GM18867 (cell line): ENCODE measurements around the gene SERPINB1.
A peak's percentile ranks its signal among the peaks of the same experiment; 100 is the strongest.
"Not testable (repeated sequence)": the region's sequence is repeated elsewhere in the genome, so short reads cannot be mapped to it uniquely, and the experiment has no call there.

Source experiments
- ATAC-seq: cut with Tn5 transposase; IDR thresholded peaks from one replicate; pipeline ENCODE4 v1.9.1; 2021; ENCODE audit warnings: mild to moderate bottlenecking, moderate library complexity; ENCODE audit not compliant: unreplicated experiment

The SERPINB1 gene

DNA sequence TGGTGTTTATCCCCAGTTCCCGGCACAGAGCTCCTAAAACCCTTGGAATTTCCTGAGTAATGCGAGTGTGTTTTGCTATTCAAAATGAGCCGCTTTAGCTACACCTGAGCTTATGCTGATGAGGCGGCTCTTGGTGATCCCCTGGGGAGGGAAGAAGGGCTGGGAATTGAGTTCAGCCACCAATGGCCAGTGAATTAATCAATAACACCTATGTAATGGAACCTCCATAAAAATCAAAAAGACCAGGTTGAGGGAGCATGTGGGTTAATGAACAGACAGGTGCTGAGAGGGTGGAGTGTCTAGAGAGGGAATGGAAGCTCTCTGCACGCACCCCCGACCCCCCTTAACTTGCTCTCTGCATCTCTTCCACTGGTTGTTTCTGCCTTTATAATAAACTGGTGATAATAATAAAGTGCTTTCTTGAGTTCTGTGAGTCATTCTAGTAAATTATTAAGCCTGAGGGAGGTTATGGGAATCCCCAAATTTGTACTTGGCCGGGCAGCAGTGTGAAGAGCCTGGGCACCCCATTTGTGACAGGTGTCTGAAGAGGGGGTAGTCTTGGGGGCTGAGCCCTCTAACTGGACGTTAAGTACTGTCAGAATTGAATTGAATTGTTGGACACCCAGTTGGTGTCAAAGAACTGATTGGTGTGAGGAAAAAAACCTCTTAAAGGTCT lies 24.6 kb upstream of the SERPINB1 start:
- ATAC-seq: peak; percentile 44

DNA sequence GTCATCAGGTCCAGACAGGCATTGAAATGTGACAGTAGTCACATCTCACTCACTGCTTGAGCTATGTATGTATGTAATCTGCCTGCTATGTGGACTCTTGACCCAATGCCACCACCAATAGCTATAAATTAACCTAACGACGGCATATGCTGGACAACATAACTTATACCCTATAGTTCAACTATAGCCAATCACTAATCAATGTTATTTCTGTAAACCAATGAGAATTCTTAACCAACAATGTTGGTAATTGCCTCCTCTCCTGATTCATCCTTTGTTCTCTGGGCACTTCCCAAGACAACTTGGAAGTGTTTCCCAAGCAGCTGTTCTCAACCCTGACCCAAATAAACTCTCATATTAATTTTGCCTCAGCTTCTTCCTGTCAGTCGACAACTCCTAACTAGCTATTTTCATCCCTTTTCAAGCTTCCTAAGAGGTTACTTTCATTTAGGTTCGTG lies 24.1 kb upstream of the SERPINB1 start:
- no peak for ATAC-seq

DNA sequence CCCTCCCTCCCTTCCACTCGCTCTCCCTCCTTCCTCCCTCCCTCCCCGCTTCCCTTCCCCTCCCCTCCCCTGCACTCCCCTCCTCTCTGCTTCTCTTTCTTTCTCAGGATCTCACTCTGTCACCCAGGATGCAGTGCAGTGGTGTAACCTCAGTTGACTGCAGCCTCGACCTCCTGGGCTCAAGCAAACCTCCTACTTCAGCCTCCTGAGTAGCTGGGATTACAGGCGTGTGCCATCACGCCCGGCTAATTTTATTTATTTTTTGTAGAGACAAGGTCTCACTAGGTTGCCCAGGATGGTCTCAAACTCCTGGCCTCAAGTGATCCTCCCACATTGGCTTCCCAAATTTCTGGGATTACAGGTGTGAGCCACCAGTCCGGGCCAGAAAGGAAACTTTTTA lies 23.6 kb upstream of the SERPINB1 start:
- no peak for ATAC-seq

DNA sequence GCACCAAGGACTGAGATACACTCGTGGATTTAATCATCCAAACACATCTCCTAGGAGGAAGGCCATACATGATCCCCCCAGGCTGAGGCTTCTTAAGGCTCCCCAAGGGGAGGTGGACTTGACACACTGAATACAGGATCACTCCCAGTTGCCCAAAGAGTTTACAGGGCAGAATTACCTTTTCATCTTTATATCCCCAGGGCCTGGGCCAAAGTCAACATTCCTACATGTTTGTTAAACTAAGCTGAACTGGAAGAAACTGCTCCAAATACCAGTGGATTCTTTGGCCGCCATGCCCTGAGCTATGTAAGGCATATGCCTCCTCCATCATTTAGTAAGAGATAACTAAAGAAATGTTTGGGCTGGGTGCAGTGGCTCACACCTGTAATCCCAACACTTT lies 22.2 kb upstream of the SERPINB1 start:
- ATAC-seq: no peak

DNA sequence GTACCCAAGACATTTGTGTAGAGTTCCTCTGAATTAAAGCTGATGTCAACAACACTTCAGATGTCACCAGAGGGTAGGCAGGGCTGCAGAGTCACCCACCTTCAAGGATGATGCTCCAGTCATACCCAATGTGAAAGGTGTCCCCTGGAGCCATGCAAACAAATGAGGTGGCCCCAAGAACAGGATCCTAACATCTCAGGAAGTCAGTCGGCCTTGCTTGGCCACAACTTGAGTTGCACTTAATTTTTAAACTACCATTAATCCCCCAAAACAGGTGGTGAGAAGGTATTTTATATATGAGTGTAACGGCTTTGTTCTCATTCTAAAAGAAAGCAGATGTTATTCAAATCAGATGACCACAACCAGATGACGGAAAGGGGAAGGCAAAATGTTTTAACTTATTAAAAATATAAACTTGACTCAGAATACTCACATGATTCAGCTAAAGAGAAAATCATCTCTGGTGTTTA lies 21.1 kb upstream of the SERPINB1 start:
- peak; percentile 46 for ATAC-seq

DNA sequence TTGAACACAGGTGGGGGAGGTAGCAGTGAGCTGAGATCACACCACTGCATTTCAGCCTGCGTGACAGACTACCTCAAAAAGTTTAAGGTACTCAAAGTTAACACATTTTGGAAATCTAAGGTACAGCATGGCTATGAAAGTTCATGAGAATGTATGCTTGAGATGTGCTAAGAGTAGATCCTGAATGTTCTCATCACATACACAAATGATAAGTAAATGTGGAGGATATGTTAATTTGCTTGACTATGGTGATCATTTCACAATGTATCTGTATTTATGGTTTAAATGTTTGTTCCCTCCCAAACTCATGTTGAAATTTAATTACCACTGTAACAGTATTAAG lies 20.1 kb upstream of the SERPINB1 start:
- ATAC-seq: no peak

DNA sequence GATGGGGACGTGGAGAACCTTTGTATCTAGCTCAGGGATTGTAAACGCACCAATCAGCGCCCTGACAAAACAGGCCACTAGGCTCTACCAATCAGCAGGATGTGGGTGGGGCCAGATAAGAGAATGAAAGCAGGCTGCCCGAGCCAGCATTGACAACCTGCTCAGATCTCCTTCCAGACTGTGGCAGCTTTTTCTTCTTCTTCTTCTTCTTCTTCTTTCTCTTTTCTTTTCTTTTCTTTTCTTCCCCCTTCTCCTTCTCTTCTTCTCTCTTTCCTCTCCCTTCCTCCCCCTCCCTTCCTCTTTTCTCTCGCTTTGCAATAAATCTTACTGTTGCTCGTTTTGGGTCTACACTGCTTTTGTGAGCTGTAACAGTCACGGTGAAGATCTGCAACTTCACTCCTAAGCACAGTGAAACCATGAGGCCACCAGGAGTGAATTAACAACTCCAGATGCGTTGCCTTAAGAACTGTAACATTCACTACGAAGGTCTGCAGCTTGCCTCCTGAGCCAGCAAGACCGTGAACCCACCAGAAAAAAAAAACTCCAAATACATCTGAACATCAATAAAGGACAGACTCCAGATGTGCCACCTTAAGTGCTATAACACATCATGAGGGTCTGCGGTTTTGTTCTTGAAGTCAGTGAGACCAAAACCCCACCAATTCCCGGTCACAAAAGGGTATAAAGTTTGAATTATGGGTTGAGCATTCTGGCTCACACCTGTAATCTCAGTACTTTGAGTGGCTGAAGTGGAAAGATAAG lies 19.6 kb upstream of the SERPINB1 start:
- no peak for ATAC-seq

DNA sequence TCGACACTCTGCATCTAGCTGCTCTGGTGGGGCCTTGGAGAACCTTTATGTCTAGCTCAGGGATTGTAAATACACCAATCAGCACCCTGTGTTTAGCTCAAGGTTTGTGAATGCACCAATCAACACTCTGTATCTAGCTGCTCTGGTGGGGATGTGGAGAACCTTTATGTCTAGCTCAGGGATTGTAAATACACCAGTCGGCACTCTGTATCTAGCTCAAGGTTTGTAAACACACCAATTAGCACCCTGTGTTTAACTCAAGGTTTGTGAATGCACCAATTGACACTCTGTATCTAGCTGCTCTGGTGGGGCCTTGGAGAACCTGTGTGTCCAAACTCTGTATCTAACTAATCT lies 19.0 kb upstream of the SERPINB1 start:
- not testable (repeated sequence) for ATAC-seq

DNA sequence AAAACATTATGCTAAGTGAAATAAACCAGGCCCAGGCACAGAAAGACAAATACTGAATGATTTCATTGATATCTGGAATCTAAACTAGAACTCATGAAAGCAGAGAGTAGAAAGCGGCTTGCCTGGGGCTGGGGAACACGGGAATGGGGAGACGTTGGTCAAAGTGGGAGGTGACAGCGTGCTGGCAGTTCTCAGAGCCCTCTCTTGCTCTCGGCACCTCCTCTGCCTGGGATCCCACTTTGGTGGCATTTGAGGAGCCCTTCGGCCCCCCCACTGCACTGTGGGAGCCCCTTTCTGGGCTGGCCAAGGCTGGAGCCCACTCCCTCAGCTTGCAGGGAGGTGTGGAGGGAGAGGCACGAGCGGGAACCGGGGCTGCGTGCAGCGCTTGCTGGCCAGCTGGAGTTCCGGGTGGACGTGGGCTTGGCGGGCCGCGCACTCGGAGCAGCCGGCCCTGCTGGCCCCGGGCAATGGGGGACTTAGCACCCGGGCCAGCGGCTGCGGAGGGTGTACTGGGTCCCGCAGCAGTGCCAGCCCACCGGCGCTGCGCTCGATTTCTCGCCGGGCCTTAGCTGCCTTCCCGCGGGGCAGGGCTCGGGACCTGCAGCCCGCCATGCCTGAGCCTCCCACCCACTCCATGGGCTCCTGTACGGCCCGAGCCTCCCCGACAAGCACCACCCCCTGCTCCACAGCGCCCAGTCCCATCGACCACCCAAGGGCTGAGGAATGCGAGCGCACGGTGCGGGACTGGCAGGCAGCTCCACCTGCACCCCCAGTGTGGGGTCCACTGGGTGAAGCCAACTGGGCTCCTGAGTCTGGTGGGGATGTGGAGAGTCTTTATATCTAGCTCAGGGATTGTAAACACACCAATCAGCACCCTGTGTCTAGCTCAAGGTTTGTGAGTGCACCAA lies 18.4 kb upstream of the SERPINB1 start:
- not testable (repeated sequence) for ATAC-seq

DNA sequence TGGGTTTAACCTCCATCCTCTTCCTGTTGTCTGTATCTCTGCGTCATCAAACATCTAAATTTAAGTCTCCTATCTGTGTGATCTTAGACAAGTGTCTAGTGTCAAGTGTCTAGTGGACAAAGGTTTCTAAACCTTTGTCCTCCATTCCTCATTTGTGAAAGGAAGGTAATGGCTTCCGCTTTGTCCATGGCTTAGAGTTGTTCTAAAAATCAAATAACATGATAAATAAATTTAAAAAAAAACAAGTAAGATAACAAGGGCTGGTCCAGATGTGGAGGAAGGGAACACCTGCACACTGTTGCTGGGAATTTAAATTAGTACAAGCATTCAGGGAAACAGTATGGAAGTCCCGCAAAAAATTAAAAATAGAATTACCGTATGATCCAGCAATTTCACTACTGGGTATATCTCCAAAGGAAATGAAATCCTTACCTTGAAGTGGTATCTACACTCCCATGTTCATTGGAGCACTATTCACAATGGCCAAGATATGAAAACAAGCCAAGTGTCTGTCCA lies 17.6 kb upstream of the SERPINB1 start:
- no peak for ATAC-seq

DNA sequence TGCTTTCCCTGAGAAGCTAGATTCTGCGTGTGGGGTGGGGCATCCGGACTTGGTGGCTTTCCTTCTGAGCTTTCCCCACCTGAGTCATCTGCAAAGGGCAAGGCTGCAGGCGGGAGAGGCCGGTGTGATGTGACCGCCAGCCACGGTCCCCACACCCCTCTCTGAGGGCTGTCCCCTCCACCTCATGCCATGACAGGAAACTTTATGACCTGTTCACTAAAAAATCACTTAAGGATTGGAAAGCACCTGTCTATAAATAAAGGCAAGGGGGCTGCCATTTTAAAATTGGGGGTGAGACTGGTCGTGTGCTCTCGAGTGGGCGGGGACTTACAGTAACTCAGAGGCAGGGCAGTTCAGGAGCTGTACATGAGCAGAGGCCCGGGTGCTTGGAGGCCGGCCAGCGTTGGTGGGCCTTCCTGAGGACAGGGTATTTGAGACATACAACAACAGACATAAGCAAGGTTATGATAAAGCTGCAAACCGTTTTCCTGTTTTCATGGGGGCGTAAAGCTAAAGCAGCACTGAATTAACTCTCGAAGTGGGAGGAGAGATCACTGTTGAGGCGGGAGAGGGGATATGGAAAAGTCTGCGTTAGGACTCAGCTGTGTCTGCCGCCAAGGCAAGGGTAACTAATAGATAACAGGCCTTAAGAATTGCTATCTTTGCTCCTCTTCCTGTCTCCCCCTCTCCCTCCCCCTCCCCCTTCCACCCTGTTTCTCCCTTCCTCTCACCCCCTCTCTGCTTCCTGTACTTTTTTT lies 16.1 kb upstream of the SERPINB1 start:
- ATAC-seq: peak; percentile 47

DNA sequence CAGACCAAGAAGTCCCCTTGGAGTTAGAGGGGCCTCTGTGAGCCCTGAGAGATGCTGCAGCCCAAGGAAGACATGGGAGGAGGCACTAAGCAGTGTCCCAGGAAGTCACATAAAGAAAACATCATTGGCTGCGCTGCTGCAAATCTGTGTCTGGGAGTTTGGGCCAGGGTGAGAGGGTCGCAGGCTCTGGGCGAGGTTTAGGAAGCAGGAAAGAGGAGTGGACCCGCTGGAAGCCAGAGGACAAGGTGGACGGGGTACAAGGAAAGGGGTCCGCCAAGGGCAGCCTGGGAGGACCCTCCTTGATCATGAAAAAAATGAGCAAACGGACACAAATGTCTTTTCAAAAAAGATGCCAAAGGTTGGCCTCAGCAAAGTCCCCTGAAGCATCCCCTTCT lies 15.5 kb upstream of the SERPINB1 start:
- ATAC-seq: no peak

DNA sequence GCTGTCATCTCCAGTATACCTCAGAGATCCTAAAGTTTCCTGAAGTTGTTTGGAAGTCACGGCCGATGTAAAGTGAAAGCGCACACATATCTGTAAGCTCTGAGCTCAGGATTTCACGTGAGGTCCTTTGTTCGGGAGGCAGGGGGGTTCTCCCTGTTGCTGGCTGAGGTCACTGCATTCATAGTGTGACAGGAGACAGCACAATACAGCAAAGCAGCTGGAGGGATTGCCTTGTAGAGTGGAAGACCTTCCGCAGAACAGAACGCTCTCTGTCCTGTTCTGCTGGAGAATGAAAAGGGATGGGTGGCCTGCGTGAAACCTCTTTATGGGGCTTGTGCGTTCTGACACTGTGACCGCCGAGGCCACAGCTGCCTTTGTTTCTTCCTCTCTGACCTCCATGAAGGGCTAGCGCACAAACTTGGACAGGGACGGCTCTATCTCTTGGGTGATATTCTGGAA lies 13.4 kb upstream of the SERPINB1 start:
- no peak for ATAC-seq

DNA sequence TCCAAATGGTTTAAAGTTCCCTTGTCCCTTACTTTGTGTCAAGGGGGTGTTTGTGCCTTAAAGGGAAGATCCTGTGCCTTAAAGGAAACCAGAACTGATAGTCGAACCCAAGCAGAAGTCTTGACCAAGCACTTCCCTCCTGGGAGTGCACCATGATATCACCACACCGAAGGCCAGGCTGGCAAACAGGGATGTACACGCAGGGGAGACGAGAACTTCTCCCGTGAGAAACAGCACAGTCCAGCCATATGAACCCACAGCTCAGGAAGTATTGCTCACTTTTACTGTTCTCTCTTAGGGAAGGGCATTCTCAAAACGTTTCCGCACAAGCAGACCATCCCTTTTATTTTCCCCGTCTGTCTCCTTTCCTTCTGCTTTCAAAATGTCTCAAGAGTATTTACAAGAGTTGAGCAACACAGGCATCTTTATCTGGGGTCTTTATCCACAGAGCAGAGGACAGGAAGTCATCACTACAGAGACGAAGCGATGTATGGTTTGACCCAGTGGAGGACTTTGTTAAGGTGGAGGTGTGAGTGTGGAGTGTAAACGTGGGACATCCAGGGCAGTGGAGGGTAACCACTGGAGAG lies 12.8 kb upstream of the SERPINB1 start:
- ATAC-seq: no peak

DNA sequence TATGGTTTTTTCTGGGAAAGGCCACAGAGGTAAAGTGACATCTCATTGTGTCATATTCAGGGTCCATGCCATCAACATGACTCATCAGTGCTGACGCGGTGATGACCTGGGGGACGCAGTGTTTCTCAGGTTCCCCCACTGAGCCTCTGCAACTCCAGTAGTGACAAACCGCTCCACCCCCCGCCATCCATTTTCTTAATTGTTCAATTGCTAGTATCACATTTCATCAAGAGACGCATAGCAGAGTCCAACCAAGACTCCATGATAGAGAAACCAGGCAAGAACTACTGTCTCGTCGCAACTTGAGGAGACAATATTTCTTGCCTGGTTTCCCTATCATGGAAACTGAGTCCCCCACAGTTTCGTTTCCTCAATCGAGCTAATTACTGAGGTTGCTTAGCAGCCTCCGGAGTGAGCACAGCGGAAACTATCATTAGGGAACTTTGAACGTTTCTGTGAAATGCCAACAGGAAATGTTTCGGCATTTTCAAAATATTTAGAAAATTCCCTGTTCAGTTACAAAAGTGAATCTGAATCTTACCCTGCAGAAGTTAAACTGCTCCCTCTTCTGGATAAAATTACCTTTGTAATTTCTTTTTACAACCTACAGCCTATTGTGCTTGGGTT lies 12.2 kb upstream of the SERPINB1 start:
- ATAC-seq: no peak

DNA sequence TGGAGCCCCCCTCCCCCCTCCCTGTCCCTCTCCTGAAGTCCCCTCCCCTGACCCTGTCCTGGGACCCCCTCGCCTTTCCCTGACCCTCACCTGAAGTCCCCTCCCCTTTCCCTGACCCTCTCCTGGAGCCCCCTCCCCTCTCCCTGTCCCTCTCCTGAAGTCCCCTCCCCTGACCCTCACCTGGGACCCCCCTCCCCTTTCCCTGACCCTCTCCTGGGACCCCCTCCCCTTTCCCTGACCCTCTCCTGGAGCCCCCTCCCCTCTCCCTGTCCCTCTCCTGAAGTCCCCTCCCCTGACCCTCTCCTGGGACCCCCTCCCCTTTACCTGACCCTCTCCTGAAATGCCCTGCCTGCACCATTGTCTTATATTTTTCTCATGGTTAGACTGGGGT lies 11.7 kb upstream of the SERPINB1 start:
- not testable (repeated sequence) for ATAC-seq

DNA sequence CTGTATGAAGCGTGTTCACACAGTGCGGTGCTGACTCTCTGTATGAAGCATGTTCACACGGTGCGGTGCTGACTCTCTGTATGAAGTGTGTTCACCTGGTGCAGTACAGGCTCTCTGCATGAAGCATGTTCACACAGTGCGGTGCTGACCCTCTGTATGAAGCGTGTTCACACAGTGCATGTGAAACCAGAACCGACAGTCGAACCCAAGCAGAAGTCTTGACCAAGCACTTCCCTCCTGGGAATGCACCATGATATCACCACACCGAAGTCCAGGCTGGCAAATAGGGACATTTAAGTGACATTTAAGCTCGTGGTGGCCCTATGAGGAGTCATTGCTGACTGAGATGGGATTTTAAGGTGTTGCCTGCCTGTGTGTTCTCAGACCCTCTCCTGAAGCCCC lies 11.3 kb upstream of the SERPINB1 start:
- no peak for ATAC-seq

DNA sequence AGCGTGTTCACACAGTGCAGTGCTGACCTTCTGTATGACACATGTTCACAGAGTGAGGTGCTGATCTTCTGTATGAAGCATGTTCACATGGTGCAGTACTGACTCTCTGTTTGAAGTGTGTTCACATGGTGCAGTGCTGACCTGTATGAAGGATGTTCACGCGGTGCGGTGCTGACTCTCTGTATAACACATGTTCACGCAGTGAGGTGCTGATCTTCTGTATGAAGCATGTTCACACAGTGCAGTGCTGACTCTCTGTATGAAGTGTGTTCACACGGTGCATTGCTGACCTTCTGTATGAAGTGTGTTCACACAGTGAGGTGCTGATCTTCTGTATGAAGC lies 10.8 kb upstream of the SERPINB1 start:
- ATAC-seq: no peak

DNA sequence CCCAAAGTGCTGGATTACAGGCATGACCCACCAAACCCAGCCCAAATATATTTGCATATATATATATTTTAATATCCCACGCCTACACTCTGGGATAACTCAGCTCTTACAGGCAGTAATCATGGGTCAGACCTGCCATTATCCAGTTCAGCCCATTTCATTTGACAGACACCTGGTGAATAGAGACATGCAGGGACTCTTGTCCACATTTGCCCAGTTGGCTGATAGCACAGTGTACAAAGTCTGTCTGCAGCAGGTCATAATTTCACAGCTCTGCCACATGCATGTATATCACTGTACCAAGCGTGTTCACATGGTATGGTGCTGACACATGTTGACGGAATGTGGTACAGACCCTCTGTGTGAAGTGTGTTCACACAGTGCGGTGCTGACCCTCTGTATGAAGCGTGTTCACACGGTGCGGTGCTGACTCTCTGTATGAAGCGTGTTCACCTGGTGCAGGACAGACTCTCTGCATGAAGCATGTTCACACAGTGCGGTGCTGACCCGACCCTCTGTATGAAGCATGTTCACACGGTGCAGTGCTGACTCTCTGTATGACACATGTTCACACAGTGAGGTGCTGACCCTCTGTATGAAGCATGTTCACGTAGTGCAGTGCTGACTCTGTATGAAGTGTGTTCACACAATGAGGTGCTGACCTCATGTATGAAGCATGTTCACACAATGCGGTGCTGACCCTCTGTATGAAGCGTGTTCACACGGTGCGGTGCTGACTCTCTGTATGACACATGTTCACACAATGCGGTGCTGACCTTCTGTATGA lies 10.3 kb upstream of the SERPINB1 start:
- no peak for ATAC-seq
